CD4-positive, alpha-beta T cell treated with Interleukin-2 at 100 ng/mL for 4 hours (primary cell): ENCODE results near the gene U2AF1L4.

ENCODE experiments used
- DNase-seq: peaks from one replicate; pipeline ENCODE4 v3.0.0-alpha.2; 2020; ENCODE audit warnings: low spot score

U2AF1L4 gene

DNA sequence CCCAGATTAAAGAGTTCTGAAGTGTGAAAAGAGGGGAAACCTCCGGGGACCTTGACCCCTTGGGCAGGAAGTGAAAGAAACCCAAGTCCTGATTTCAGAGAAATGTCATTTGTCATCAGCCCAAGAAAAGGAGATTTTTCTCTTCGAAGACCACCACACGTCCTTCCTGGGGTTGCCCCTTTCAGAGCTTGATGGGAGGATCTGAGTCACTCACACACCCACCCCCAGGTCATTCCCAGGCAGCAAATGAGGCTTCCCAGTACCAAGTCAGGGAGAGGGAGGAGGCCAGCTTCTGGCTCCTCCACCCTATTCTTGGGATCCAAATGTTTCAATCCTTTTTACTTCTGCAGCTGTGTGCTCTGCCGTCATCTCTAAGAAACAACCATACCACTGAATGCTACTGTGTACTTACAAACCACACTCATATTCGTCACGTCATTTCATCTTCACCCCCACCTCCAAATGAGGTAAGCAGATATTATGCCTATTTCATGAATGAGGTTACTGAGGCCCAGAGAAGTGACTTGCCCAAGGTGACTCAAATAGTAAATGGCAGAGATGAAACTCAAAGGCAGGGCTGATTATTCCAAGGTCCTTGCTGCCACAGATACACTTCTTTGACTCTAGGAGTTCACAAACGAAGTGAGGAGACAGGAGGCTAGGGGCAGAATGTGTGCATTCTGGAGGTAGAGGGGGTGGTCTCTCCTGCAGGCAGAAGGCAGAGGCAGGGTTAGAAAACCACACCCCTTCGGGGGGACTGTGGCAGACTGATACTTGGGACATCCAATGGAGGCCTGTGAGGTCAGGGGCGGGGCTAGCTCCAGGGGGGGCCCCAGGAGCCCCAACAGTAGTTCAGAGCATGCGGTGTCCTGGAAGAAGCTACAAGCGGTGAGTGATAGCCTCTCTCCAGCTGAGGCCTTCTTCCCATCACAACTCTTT is 32.4 kb downstream of the U2AF1L4 start:
- peak; percentile 74 for DNase-seq

DNA sequence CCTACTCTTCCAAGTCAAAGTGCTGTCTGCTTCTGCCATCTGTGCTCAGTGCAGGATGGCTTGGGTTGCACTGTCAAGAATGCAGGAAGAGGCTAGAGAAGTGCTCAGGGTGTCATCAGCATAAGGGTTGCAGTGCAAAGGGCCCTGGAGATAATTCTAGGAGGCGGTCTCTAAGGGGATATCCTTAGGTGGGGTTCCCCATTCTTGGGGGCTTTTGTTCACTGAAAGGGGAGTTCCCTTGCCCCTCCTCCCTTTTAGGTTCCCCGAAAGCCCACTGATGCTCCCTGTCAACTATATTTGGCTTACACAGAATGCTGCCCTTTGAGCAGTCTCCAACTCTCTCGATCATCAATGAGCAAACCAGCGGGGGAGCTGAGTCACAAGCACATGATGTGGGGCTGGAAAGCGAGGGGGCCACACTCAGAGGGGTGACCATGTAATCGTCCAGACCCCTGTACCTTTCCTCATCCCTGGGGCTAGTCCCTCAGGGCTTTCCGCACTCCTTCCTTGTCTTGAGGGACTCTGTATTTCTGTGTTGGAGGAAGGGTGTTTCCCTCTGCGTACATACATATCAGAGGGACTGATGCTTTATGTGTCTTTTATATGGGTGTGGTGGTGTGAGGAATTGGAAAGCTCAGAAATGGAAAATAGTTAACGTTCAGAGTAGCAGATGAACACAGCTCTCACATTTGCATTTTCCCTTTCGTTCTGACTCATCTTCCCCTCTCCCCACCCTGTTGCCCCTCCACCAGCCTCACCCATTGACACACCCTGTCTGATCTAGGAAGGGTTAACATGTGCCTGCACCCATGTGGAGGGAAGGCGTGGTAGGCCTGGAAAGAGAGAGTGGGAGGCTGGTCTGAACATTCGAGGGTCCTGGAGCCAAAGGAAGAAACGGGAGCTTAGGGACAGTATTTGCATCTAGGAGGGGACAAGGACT is 34.2 kb downstream of the U2AF1L4 start:
- peak; percentile 71 for DNase-seq

DNA sequence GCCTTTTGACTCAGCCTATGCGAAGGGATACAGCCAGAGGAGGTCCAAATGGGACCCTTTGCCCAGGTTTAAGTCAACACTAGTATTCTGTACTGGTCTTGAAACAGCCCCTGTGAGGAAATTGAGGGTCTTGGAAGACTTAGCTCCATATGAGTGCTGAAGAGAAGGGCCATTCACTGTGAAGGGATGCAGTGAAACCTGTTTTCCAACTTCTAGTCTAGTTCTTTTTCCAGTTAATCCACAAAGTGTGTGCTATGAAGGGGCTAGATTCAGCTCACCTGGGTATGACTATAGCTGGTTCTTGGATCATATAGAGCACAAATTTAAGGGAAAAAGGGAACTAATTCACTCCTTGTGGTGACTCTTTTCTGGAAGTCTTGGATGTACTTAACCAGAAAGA is 36.8 kb downstream of the U2AF1L4 start:
- no peak for DNase-seq

DNA sequence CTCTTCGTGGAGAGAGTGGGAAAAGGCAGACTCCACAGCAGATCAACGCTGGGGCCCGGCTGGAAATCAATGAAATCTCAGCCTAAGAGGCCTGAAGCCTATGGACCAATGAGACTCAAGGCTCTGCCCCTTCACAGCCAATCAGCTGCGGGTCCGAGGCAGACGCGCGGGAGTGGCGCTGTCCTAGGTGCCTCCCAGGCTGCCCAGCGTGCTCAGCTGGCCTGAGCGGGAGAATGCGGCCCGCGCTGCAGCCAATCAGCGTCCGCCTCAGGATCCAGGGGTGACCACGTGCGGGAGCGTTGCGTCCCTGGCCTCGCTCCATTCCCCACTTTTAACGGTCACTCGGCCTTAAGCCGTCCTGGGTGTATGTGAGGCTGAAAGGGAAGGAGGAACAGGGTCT is 41.0 kb downstream of the U2AF1L4 start, which contains the start of gene ZBTB32:
Gene ZBTB32, plus strand, starts transcription at position 341 of the 400 bp plus-strand sequence. CDS start 10,069 bp downstream, outside the sequence.
- DNase-seq = no peak

DNA sequence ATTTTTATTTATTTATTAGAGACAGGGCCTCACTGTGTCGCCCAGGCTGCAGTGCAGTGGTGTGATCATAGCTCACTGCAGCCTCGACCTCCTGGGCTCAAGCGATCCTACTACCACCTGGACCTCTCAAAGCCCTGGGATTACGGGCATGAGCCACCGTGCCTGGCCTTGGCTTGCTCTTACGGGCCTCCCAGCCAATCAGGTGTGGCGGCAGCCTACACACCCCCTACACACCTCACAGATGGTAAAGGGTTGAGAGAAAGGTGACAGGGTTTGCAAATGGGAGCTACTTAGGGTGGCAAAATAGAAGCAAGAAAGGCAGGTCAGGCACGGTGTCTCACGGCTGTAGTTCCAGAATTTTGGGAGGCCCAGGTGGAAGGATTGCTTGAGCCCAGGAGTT is 41.9 kb downstream of the U2AF1L4 start:
- no peak for DNase-seq

DNA sequence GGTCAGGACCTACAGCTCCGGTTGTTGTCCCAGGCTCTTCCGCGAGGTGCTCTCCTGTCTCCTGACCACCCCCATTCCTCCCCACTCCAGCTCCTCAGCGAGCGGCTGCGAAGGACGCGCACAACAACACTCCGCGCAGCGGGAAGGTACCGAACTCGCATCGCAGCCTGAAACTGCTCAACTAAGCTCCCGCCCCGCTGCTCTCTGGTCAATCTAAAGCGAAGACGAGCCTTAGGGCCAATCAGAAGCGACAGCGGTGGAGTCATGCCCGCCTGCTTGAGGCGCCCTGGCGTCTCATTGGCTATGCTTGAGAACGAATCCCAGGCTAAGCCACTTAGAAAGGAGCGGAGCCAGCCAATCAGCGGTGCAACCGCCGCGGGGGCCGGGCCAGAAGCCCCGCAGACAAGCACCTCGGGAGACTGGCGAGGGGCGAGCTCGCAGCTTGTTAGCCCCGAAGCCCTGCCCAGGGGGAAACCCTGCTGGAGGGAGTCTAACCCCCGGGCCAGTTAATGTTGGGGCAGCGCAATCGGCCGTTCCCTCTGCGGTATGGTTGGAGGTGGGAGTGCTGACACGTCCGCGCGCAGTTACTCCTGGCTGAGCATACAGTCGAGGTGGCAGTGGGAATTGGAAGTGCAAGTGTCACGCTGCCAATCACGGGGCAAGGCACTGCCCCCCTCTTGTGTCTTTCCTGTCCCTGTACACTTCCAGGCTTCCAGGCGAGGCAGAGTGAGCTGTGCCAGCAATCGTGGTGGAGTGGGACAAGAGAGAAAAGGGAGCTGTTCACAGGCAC is 42.8 kb downstream of the U2AF1L4 start:
- peak; percentile 96 for DNase-seq

DNA sequence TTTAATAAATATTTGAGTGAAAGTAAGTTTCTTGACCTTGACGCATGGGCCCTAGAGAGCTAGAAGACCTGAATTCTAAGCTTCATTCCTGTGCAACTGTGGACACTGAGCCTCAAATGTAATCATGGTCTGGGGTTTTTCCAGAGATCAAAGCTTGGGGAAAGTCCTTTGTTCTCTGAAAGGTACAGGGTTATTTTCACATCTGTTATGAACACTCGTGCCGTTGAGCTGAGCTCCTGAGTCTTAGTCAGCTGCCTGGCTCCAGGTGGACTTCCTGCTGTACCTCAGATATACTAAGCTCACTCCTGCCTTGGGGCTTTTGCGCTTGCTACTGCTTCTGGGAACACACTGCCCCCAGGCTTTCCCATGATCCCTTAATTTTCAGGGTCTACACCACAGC is 48.4 kb downstream of the U2AF1L4 start:
- no peak for DNase-seq

DNA sequence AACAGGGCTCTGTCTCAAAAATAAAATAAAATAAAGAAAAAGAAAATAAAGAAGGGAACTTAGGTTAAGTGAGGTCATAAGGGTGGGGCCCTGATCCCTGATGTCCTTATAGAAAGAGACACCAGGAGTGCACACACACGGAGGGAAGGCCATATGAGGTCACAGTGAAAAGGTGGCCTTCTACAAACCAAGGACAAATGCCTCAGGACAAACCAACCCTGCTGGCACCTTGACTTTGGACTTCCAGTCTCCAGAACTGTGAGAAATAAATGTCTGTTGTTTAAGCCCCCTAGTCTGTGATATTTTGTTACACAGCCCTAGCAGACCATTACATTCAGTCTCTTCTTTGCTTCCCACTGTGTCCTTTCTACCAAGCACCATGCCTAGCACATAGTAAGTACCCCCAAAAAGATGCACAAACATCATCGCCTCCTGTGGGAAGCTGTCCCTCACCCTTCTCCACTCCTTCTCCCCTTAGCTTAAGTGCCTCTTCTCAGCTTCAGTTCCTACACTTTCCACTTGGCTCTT is 49.3 kb downstream of the U2AF1L4 start:
- no peak for DNase-seq

DNA sequence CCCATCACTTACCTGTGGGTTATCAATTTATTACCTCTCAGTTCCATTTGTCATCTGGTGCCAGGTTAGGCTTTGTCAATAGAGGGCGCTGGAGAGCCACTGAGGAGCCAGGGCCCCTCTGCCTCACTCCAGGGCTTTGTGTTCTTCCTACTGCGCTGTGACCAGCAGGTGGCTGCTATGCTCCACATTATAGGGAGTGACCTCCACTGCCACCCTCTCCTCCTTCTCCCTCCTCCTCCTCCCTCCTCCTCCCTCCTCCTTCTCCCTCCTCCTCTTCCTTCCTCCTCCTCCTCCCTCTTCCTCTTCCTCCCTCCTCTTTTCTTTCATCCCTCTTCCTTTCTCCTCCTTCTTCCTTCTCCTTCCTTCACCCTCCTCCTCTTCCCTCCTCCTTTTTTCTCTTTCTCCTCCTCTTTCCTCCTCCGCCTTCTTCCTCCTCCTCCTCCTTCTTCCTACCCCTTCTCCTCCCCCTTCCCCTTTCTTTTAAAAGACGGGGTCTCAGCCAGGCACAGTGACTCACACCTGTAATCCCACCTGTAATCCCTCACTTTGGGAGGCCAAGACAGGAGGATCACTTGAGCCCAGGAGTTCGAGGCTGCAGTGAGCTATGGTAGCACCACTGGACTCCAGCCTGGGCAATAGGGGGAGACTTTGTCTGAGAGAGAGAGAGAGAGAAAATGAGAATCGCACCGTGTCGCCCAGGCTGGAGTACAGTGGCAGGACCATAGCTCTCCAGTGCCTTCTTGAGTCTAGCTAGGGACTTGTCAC is 51.2 kb downstream of the U2AF1L4 start:
- peak; percentile 95 for DNase-seq

DNA sequence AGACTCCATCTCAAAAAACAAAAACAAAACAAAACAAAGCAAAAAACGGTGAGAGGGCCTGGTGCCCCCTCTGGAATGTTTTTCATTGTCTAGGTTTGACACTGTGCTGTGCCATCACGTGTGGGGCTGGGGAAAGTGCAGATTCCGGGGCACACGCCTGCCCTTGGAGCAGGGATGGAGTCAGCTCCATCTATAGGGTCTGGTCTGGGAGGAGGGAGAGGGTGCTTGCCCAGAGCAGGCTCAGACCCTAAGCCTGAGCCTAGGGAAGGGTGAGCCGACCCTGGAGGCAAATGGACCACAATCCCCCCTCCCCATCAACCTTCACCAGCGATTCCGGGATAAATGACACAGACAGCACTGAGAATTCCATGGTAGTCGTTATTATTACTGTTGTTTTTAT is 51.8 kb downstream of the U2AF1L4 start:
- no peak for DNase-seq
